Left ventricle myocardium inferior (tissue), 1 donor: ENCODE measurements around the gene PLA2G2C. TPM values are rescaled to one million over a fixed set of nuclear protein-coding genes. Genes with fewer than 3 reads are reported as not detected.

Experiments used
- DNase-seq: peaks from one replicate; pipeline ENCODE4 v3.0.0-alpha.2; 2020
- H3K27ac ChIP-seq: fragments of 200-600 bp; replicated peaks from 2 replicates; pipeline ENCODE4 v1.8.0; 2021
- H3K27me3 ChIP-seq: fragments of 200-600 bp; 2 replicates; pipeline ENCODE4 v1.8.0; 2021; ENCODE audit warnings: low read depth
- H3K36me3 ChIP-seq: fragments of 200-600 bp; 2 replicates; pipeline ENCODE4 v1.8.0; 2021
- H3K4me1 ChIP-seq: fragments of 200-600 bp; 2 replicates; pipeline ENCODE4 v1.8.0; 2021
- H3K4me3 ChIP-seq: fragments of 200-600 bp; 2 replicates; pipeline ENCODE4 v1.8.0; 2021; ENCODE audit warnings: mild to moderate bottlenecking, moderate library complexity
- H3K9me3 ChIP-seq: fragments of 200-600 bp; replicated peaks from 2 replicates; pipeline ENCODE4 v1.8.0; 2021
- CTCF ChIP-seq: fragments of 200-600 bp; IDR thresholded peaks from 2 replicates; pipeline ENCODE4 v1.8.0; 2021; ENCODE audit warnings: antibody characterized with exemption, mild to moderate bottlenecking, borderline replicate concordance
- intact Hi-C: fragments of 100-400 bp; cut with micrococcal nuclease; formaldehyde crosslinking; loops from one replicate; pipeline ENCODE4 v1.11.0; 2022
- total RNA-seq: library from RNA; stranded (reverse); fragmentation: NEBNext Ultra II Directional; extraction: Animal tissue kit (Norgen Biotek cat#: 25700); gene quantifications from one replicate; pipeline ENCODE4 v1.2.1, GENCODE V29; 2021
- donor health status: DM: no; HTN: yes; CAD: no; lungs with severe emphysema.

Gene PLA2G2C
- total RNA-seq, 1 donor from 2014 or later, result not detected

DNA sequence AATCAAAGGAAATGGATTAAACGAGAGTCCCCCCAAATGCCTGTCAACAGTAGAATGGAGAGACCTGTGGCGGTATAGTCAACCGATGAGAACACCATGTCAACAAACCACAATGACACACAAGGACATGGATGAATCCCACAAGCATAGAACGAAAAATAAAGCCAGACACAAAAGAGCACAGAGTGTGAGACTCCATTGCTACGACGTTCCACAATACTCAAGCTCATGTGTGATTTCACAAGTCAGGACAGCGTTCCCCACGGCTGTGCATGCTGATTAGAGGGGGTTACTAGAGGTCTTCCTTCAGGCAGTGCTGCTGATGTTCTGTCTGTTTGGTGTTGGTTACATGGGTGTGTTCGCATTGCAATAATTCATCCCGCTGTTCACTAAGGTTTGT, 61.2 kb downstream of the PLA2G2C start:
- intact Hi-C loops, result no loop called here
- H3K4me1 ChIP-seq, result peaks cover 11% of the 10 kb centered on the region
- H3K36me3 ChIP-seq, result no peaks in the 10 kb centered on the region
- peaks cover 7% of the 10 kb centered on the region for H3K9me3 ChIP-seq
- TF ChIP-seq CTCF, result no peak
- peaks cover 28% of the 10 kb centered on the region for H3K27me3 ChIP-seq
- H3K27ac ChIP-seq, result no peak overlapping the region
- no peak overlapping the region for H3K4me3 ChIP-seq
- no peak for DNase-seq

DNA sequence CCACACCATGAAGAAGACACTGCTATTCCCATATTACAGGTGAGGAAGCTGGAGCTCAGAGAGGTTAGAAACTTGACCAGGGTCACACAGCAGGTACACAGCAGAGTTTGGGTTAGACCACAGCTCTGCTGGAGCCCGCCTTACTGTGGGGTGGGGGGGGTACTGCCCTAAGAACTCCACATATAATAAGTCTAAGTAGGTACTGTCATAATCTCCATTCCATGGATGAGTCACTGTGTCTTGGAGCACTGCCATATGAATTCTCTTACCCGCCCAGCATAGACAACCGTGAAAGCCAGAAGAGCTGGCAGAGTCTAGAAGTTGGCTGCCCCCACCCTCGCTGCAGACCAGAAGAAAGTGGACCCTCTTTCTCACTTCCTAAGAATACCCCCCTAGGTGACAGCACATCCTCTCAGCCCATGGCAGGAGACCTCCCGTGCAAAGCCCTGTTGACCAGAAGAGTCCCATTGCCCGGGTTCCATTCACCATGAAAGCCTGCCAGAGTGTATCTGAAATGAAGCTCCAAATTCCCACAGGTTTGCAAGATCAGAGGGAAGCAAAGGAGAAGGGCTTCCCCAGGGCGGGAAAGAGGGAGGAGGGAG, 61.8 kb downstream of the PLA2G2C start:
- no peak overlapping the region for H3K4me3 ChIP-seq
- intact Hi-C loops, result no loop called here
- H3K4me1 ChIP-seq, result peaks cover 11% of the 10 kb centered on the region
- H3K27me3 ChIP-seq, result peaks cover 32% of the 10 kb centered on the region
- no peak for TF ChIP-seq CTCF
- no peak for DNase-seq
- no peak overlapping the region for H3K27ac ChIP-seq
- H3K9me3 ChIP-seq, result peaks cover 2% of the 10 kb centered on the region
- H3K36me3 ChIP-seq, result no peaks in the 10 kb centered on the region

DNA sequence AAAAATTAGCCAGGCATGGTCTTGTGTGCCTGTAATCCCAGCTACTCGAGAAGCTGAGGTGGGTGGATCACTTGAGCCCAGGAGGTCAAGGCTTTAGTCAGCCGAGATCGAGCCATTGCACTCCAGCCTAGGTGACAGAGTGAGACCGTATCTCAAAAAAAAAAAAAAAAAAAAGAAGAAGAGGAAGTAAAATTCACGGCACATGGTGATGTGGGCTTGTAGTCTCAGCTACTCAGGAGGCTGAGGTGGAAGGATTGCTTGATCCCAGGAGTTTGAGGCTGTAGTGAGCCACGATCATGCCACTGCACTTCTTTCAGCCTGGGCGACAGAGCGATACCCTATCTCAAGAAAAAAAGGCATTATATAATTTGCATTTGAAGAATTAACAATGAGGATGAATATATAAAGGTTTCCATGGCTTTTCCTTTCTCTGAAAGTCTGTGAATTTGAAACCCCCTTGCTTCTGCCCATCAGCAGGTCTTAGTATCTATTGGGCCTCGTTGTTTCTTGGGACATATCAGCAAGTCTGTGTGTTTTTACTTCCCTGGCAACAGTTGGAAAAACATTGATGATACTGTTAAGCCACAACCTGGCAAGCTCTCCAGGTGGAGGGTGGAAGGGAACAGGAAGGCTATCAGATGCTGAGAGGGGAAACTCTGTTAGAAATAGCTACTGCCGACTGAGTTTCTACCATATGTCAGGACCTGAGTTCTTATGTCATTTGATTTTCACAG, 62.4 kb downstream of the PLA2G2C start:
- Histone ChIP-seq H3K4me1 (peaks cover 11% of the 10 kb centered on the region), H3K27me3 (peaks cover 38% of the 10 kb centered on the region), H3K9me3 (no peaks in the 10 kb centered on the region), H3K27ac (no peak overlapping the region), H3K36me3 (no peaks in the 10 kb centered on the region), H3K4me3 (no peak overlapping the region)
- DNase-seq, result no peak
- TF ChIP-seq CTCF, result no peak
- intact Hi-C loops, result no loop called here

DNA sequence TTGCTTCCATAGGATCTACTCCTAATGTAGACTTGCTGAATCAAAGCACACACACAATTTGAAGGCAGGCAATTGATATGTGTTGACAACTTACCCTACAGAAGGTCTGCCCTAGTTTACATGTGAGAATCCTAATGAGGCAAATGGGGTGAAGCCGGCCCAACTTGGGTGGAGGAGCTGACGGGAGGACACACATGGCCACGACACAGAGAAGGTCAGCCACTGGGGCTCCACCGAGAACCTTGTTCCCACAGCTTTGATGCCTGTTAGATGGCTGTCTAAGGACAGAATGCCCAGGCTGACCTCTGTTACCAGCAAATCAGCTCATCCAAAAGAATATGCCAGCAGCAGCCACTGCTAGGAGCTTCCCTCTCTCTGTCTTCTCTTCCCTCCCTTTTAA, 65.5 kb downstream of the PLA2G2C start:
- no peak overlapping the region for H3K4me3 ChIP-seq
- no peaks in the 10 kb centered on the region for H3K9me3 ChIP-seq
- DNase-seq, result no peak
- H3K36me3 ChIP-seq, result no peaks in the 10 kb centered on the region
- TF ChIP-seq CTCF, result no peak
- intact Hi-C loops, result no loop called here
- H3K27me3 ChIP-seq, result peaks cover 61% of the 10 kb centered on the region
- H3K4me1 ChIP-seq, result peaks cover 11% of the 10 kb centered on the region
- no peak overlapping the region for H3K27ac ChIP-seq

DNA sequence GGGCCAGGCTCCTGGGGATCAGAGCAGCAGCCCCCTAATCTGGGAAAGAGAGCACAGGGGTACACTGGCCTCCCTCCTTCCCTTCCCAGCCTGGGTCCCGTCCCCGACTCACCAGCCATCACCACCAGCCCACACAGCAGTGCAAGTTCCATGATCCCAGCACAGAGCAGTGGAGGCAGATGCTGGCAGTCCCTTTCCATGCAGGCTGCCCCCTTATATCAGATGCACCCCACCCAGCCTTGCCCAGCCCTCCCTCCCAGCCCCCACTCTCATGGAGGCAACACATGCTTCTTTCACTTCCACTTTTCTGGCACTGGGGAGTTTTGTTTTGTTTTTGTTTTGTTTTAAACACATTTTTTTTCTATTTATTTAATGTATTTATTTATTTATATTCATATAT, 67.0 kb downstream of the PLA2G2C start, which contains the start of gene PLA2G2D:
PLA2G2D (minus strand) TSS at position 190 of the 400 bp plus-strand sequence; CDS start at position 152, 38 bp downstream.
- Histone ChIP-seq H3K4me3 (no peak within 1 kb of the TSS), H3K36me3 (no peaks in the 10 kb centered on the region), H3K9me3 (no peaks in the 10 kb centered on the region), H3K27ac (no peak within 1 kb of the TSS), H3K4me1 (peaks cover 3% of the 10 kb centered on the region), H3K27me3 (peaks cover 69% of the 10 kb centered on the region)
- TF ChIP-seq CTCF, result no peak
- DNase-seq, result no peak
- intact Hi-C loops, result no loop called here
